Breast epithelium (tissue), 4 donors: ENCODE data around the gene LHFPL3. TPM values are rescaled to one million over a fixed set of nuclear protein-coding genes. Genes with fewer than 3 reads are reported as not detected.

Source experiments
- DNase-seq, 2 donors: peaks; one replicate each; pipeline ENCODE4 v3.0.0-alpha.2; 2019; ENCODE audit warnings: low spot score in 2 of 2
- H3K27ac ChIP-seq, 2 donors: fragments of 200-600 bp; sonication (generic) in 1 of 2; one replicate each; pipeline ENCODE4 v1.5.1; 2016 to 2019; ENCODE audit warnings: mild to moderate bottlenecking in 1 of 2
- H3K27me3 ChIP-seq, 2 donors: fragments of 200-600 bp; sonication (generic) in 1 of 2; one replicate each; pipeline versions ENCODE4 v1.5.1 to v1.6.0; 2017 to 2019; ENCODE audit warnings: control low read depth in 1 of 2, mild to moderate bottlenecking in 1 of 2
- H3K36me3 ChIP-seq: fragments of 200-600 bp; one replicate; pipeline ENCODE4 v1.5.1; 2019
- H3K4me1 ChIP-seq, 2 donors: fragments of 200-600 bp; sonication (generic); one replicate each; pipeline ENCODE4 v1.5.1; 2016 to 2019; ENCODE audit warnings: control low read depth in 1 of 2
- H3K4me3 ChIP-seq, 3 donors: fragments of 200-600 bp; sonication (generic); 1 replicate in 2 of 3; 2 replicates in 1 of 3; pipeline ENCODE4 v1.5.1; 2016 to 2019; ENCODE audit warnings: mild to moderate bottlenecking in 3 of 3, moderate library complexity in 2 of 3
- H3K9me3 ChIP-seq, 2 donors: fragments of 200-600 bp; sonication (generic) in 1 of 2; one replicate each; pipeline ENCODE4 v1.5.1; 2016 to 2019; ENCODE audit warnings: control low read depth in 1 of 2
- POLR2A ChIP-seq: fragments of 450-650 bp; IDR thresholded peaks from one replicate; pipeline ENCODE4 v1.6.1; 2016; ENCODE audit warnings: antibody characterized with exemption, mild to moderate bottlenecking, moderate library complexity
- POLR2AphosphoS5 ChIP-seq, 3 donors: sonication (generic); formaldehyde crosslinking; IDR thresholded peaks; one replicate each; pipeline ENCODE4 v1.6.1; 2017; ENCODE audit warnings: antibody characterized with exemption in 3 of 3
- intact Hi-C: fragments of 100-400 bp; cut with DNase I; formaldehyde crosslinking; loops from one replicate; pipeline ENCODE4 v1.15.1; 2023; ENCODE audit warnings: low total_unique reads
- total RNA-seq, 3 donors: library from RNA; depleted of rRNA; stranded (reverse); fragments of >200 nt; gene quantifications; one replicate each; pipeline ENCODE4 v1.1.0, GENCODE V29; 2016
- TF ChIP-seq, protein P1 (sequence below), 3 donors: fragments of 450-650 bp; IDR thresholded peaks; one replicate each; pipeline ENCODE4 v1.5.1; 2016 to 2017; ENCODE audit warnings: antibody characterized with exemption in 3 of 3, mild to moderate bottlenecking in 3 of 3, moderate library complexity in 3 of 3

Gene LHFPL3
- total RNA-seq, 3 donors from 2014 or later = not detected

DNA sequence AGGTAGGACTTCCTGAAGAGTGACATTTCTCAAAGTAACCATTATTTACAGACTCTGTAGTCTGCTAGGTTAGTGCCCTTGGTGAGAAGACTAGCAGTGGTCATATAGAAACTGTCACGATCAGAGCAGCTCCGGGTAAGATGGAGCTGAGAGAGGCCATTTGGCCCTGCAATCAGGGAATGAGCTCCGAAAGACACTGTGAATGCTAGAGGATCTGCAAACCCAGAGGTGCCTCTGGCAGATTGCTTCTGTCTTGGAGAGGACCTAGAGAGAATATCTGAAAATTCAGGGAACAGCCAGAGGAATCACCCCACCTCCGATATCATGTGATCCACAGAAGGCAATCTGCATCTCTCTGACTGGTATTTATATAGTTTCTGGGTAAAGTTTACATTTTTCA lies 438.7 kb downstream of the LHFPL3 start:
- H3K27ac ChIP-seq = no peak overlapping the region
- H3K36me3 ChIP-seq = no peaks in the 10 kb centered on the region
- H3K9me3 ChIP-seq = no peaks in the 10 kb centered on the region
- no peak overlapping the region for H3K4me3 ChIP-seq
- H3K27me3 ChIP-seq = no peaks in the 10 kb centered on the region
- H3K4me1 ChIP-seq = no peaks in the 10 kb centered on the region
- TF ChIP-seq, protein P1, sequence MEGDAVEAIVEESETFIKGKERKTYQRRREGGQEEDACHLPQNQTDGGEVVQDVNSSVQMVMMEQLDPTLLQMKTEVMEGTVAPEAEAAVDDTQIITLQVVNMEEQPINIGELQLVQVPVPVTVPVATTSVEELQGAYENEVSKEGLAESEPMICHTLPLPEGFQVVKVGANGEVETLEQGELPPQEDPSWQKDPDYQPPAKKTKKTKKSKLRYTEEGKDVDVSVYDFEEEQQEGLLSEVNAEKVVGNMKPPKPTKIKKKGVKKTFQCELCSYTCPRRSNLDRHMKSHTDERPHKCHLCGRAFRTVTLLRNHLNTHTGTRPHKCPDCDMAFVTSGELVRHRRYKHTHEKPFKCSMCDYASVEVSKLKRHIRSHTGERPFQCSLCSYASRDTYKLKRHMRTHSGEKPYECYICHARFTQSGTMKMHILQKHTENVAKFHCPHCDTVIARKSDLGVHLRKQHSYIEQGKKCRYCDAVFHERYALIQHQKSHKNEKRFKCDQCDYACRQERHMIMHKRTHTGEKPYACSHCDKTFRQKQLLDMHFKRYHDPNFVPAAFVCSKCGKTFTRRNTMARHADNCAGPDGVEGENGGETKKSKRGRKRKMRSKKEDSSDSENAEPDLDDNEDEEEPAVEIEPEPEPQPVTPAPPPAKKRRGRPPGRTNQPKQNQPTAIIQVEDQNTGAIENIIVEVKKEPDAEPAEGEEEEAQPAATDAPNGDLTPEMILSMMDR (IDR thresholded peaks at IDR 0.05) = no peak
- TF ChIP-seq POLR2AphosphoS5 (IDR thresholded peaks at IDR 0.05) = no peak
- TF ChIP-seq POLR2A = no peak
- DNase-seq = no peak
- intact Hi-C loops = no loop called here

DNA sequence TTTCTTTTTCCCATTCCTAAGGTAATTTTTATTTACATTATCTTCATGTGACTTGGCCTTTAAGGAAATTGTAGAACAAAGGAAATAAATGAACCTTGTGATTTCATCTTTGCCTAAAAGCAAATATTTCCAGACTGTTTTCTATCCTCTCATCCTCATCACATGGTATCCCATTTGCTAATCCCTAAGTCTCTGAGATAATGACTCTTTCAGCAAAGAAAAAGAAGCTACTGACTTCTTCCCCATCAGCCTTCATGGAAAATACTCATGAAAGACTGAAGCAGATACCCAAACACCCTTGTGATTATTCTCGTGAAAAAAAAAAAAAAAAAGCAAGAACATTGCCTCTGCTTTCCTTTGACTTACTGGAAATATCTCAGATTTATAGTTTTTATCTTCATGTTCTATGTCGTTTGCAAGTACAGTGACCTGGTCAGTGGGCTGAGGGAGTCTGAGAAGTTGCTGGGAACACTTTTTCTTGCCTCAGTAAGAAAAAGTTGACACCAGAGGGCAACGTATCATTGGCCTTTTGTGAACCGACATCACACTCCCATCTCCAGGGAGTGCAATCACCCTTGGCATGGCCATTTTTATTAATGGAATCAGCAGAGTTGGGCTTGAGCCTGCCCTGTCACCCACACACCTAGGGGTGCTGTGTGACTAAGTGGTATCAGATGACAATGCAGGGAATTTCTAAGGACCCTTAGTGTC lies 439.6 kb downstream of the LHFPL3 start:
- no peak overlapping the region for H3K4me3 ChIP-seq

DNA sequence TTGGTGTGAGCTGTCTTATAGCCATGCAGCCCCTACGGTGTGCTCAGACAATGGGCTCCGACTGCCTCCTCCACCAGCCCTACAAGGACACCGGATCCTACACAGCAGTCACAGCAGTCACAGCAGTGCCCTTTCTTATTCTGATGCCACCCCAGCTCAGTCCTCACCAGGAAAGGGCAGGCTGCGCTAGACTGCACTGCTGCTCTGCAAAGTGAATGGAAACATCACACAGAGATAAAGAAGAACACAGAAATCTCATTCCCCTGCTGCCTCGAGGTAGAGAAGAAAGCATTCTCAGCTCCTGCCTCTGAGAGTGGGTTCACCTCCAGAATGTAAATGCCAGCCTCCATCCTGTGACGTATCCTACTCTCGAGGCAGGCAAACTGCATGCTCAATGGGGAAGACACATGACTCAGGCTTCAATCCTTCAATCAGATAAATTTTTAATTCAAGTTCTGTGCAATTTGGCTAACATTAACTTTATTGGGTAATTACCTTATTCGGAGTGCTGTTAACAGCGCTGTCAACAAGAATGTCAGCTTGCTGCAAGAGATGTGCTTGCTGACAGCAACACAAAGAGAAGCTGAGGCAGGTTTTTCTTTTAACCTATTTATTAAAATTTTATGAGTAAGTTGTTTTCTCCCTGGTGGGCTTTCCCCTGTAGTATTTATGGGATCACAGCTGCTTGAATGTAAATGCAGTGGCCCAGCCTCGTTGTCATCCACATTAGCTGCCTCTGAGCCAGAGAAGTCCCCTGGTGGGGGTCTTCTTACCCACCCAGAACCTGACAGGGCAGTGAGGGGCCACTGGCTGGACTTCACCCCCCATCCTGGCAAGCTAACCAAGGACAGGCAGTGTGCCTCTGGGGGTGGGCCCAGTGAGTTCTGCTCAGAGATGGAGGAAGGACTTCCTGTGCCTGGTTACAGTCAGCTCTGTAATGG lies 444.3 kb downstream of the LHFPL3 start:
- intact Hi-C loops = no loop called here

More for the DNA sequence above, 439.6 kb downstream of the LHFPL3 start:
- DNase-seq = no peak
- intact Hi-C loops = no loop called here
- H3K4me1 ChIP-seq = no peaks in the 10 kb centered on the region
- no peaks in the 10 kb centered on the region for H3K27me3 ChIP-seq
- H3K36me3 ChIP-seq = no peaks in the 10 kb centered on the region
- no peaks in the 10 kb centered on the region for H3K9me3 ChIP-seq
- TF ChIP-seq POLR2AphosphoS5 (IDR thresholded peaks at IDR 0.05) (no peak), POLR2A (no peak)
- TF ChIP-seq, protein P1 (IDR thresholded peaks at IDR 0.05) = no peak
- H3K27ac ChIP-seq = no peak overlapping the region

DNA sequence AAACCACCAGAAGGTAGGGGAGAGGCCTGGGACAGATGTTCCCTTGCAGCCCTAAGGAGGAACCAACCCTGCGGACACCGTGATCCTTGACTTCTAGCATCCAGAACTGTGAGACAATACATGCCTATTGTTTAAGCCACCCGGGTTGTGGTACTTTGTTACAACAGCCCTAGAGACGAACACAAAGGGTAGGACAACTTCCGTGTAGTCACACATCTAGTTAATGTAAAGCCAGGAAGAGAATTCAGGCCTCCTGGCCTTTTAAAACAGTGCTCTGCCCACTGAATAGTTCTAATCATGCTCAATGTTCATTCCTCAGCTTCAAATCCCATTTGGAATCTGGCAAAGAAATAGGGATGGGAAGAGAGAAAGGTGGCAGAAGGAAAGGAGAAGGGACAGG lies 445.4 kb downstream of the LHFPL3 start:
- no peak overlapping the region for H3K27ac ChIP-seq
- no peaks in the 10 kb centered on the region for H3K27me3 ChIP-seq
- TF ChIP-seq, protein P1 (IDR thresholded peaks at IDR 0.05) = no peak
- TF ChIP-seq POLR2AphosphoS5 (IDR thresholded peaks at IDR 0.05) = no peak
- no peak for TF ChIP-seq POLR2A
- H3K4me3 ChIP-seq = no peak overlapping the region
- no peak for DNase-seq
- no peaks in the 10 kb centered on the region for H3K36me3 ChIP-seq
- H3K9me3 ChIP-seq = no peaks in the 10 kb centered on the region
- H3K4me1 ChIP-seq = no peaks in the 10 kb centered on the region
- intact Hi-C loops = no loop called here

More for the DNA sequence above, 444.3 kb downstream of the LHFPL3 start:
- Histone ChIP-seq H3K9me3 (no peaks in the 10 kb centered on the region), H3K36me3 (no peaks in the 10 kb centered on the region), H3K27me3 (no peaks in the 10 kb centered on the region), H3K4me3 (no peak overlapping the region), H3K4me1 (no peaks in the 10 kb centered on the region), H3K27ac (no peak overlapping the region)
- TF ChIP-seq POLR2AphosphoS5 (IDR thresholded peaks at IDR 0.05) (no peak), POLR2A (no peak)
- TF ChIP-seq, protein P1 (IDR thresholded peaks at IDR 0.05) = no peak
- DNase-seq = no peak

DNA sequence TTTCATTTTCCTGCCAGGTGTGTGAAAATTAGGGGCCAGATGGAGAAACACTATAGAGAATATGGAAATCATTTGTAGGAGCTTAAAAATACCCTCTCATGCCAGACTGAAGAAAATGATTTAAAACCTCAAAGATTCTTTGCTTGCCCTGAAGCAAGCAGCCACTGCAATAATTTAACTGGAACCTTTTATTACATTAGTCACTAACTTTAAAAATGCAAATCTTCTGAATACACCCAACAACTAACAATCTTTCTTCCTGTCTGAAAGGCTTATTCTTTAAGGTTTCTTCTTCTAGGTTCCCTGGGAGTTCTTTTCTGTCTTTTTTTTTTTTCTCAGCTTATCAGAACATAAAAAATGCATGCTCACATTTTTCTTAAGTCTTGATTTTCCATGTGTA lies 447.1 kb downstream of the LHFPL3 start:
- no peak overlapping the region for H3K4me3 ChIP-seq
- H3K9me3 ChIP-seq = no peaks in the 10 kb centered on the region
- DNase-seq = no peak
- no peaks in the 10 kb centered on the region for H3K27me3 ChIP-seq
- no peak overlapping the region for H3K27ac ChIP-seq
- intact Hi-C loops = no loop called here
- H3K4me1 ChIP-seq = no peaks in the 10 kb centered on the region
- no peaks in the 10 kb centered on the region for H3K36me3 ChIP-seq
- no peak for TF ChIP-seq POLR2A
- no peak for TF ChIP-seq POLR2AphosphoS5 (IDR thresholded peaks at IDR 0.05)
- TF ChIP-seq, protein P1 (IDR thresholded peaks at IDR 0.05) = no peak
